Thoracic aorta (tissue), 2 donors: ENCODE results near the gene PRR27. TPM values are rescaled to one million over a fixed set of nuclear protein-coding genes. Genes with fewer than 3 reads are reported as not detected.

ENCODE experiments used
- ATAC-seq: fragments of 150-250 bp; one replicate; pipeline ENCODE4 v1.8.0; 2017; ENCODE audit warnings: low read depth; ENCODE audit not compliant: insufficient number of reproducible peaks, low FRiP score
- DNase-seq: peaks from one replicate; pipeline ENCODE4 v3.0.0-alpha.2; 2020; ENCODE audit warnings: low spot score
- H3K27ac ChIP-seq, 2 donors: fragments of 200-600 bp; sonication (generic); 1 replicate in 1 of 2; 2 replicates in 1 of 2; pipeline ENCODE4 v1.5.1; 2016; ENCODE audit warnings: mild to moderate bottlenecking in 2 of 2, moderate library complexity in 2 of 2
- H3K27me3 ChIP-seq: fragments of 200-600 bp; sonication (generic); replicated peaks from 2 replicates; pipeline ENCODE4 v1.6.0; 2016; ENCODE audit warnings: mild to moderate bottlenecking; ENCODE audit not compliant: insufficient read depth
- H3K36me3 ChIP-seq: fragments of 200-600 bp; sonication (generic); one replicate; pipeline ENCODE4 v1.5.1; 2016
- H3K4me1 ChIP-seq, 2 donors: fragments of 200-600 bp; sonication (generic); 1 replicate in 1 of 2; 2 replicates in 1 of 2; pipeline versions ENCODE4 v1.5.1 to v1.6.0; 2016; ENCODE audit warnings: low read depth in 2 of 2, mild to moderate bottlenecking in 1 of 2; ENCODE audit not compliant: control insufficient read depth in 1 of 2
- H3K4me3 ChIP-seq: fragments of 200-600 bp; sonication (generic); 2 replicates; pipeline ENCODE4 v1.5.1; 2016; ENCODE audit warnings: mild to moderate bottlenecking
- H3K9me3 ChIP-seq: fragments of 200-600 bp; sonication (generic); 2 replicates; pipeline ENCODE4 v1.5.1; 2016
- total RNA-seq, 2 donors: library from RNA; depleted of rRNA; stranded (reverse); fragments of >200 nt; gene quantifications; one replicate each; pipeline versions ENCODE4 v1.1.0 to v1.2.3, GENCODE V29; 2016
- TF ChIP-seq, protein P1 (sequence below): fragments of 200-600 bp; sonication (generic); IDR thresholded peaks from one replicate; pipeline ENCODE4 v1.5.1; 2019; ENCODE audit warnings: antibody characterized with exemption

The PRR27 gene
- total RNA-seq, 2 donors from 2014 or later = not detected

DNA sequence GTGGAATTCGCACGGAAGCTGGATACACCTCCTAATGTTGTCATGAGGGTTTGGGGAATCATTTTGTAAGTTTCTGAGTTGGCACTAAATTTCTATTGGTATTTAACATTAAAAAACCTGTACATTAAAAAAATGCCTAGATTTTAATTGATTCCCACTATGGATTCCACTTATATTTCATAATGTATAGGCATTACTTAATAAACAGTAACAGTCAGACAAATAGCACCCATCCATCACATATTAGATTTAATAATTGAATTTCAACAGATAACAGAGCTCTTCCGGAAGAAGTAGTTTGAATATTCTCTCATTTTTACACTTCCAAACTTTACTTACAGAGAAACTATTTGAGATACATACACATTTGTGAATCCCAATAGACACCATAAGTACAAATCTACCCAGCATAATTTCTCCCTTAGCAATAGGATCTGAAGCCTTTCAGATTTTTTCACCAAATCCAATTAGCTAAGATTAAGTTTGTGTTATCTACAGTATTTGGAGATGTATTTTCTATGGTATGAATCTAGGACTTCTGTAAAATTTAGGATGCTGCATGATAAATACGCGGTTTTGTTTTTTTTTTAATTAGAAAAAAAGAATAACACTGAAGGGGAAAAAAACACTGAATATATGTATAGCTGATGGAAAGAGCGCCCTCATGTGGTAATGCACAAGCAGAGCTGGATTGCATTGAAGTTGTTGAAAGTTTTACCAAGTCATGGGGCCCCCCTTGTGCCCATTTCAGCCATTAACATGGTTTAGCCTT is 29.3 kb downstream of the PRR27 start:
- Histone ChIP-seq H3K4me1 (no peaks in the 10 kb centered on the region), H3K36me3 (no peaks in the 10 kb centered on the region), H3K27me3 (no peaks in the 10 kb centered on the region), H3K9me3 (no peaks in the 10 kb centered on the region), H3K27ac (no peak overlapping the region), H3K4me3 (no peak overlapping the region)
- ATAC-seq = no peak
- DNase-seq = no peak
- TF ChIP-seq, protein P1, sequence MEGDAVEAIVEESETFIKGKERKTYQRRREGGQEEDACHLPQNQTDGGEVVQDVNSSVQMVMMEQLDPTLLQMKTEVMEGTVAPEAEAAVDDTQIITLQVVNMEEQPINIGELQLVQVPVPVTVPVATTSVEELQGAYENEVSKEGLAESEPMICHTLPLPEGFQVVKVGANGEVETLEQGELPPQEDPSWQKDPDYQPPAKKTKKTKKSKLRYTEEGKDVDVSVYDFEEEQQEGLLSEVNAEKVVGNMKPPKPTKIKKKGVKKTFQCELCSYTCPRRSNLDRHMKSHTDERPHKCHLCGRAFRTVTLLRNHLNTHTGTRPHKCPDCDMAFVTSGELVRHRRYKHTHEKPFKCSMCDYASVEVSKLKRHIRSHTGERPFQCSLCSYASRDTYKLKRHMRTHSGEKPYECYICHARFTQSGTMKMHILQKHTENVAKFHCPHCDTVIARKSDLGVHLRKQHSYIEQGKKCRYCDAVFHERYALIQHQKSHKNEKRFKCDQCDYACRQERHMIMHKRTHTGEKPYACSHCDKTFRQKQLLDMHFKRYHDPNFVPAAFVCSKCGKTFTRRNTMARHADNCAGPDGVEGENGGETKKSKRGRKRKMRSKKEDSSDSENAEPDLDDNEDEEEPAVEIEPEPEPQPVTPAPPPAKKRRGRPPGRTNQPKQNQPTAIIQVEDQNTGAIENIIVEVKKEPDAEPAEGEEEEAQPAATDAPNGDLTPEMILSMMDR = no peak

- Histone ChIP-seq H3K4me3 (no peak overlapping the region), H3K9me3 (no peaks in the 10 kb centered on the region), H3K27ac (no peak overlapping the region), H3K36me3 (no peaks in the 10 kb centered on the region), H3K27me3 (no peaks in the 10 kb centered on the region), H3K4me1 (no peaks in the 10 kb centered on the region)
- ATAC-seq (no peak), DNase-seq (no peak)
- TF ChIP-seq, protein P1 = no peak
Measured at GRCh38 chr4:70183940-70184246, 29.9 kb downstream of the PRR27 start.

- H3K27me3 ChIP-seq = no peaks in the 10 kb centered on the region
- H3K9me3 ChIP-seq = no peaks in the 10 kb centered on the region
- TF ChIP-seq, protein P1 = no peak
- no peak for DNase-seq
- H3K27ac ChIP-seq = no peak overlapping the region
- ATAC-seq = no peak
- H3K36me3 ChIP-seq = no peaks in the 10 kb centered on the region
- no peaks in the 10 kb centered on the region for H3K4me1 ChIP-seq
- H3K4me3 ChIP-seq = no peak overlapping the region
Measured at GRCh38 chr4:70187216-70187615, 33.2 kb downstream of the PRR27 start.

DNA sequence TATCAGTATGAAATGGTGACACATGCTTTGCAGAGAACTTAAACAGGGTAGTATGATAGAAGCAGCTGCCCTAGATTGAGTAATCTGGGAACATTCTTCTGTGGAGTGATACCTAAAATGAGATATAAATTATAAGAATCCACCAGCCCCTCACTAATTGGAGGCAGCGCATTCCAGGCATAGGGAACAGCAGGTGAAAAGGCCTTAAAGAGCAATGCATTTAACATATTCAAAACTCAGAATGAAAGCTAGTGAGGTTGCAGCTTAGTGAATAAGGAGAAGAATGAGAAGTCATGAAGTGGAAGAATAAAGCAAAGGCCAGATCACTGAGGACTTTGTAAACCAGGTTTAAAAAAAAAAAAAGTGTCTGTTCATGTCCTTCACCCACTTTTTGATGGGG is 36.5 kb downstream of the PRR27 start:
- no peaks in the 10 kb centered on the region for H3K9me3 ChIP-seq

DNA sequence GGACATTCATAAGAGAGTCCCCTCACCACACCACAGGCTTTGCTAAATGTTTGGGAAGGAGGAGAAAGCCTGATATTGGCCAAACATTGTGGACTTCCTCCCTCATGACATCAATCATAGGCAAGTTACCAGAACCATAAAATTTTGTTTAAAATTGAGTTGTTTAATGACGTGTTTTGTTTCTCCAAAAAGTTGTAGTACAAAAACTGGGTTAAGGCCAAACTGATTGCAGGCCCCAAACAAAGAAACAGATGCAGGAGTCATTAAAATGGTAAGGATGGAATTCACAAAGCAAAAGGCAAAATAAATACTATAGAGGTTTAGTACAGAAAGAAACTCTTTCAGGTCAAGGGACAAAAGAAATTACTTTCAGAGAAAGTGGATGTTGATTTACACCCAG is 37.6 kb downstream of the PRR27 start:
- Histone ChIP-seq H3K27me3 (no peaks in the 10 kb centered on the region), H3K9me3 (no peaks in the 10 kb centered on the region), H3K4me1 (no peaks in the 10 kb centered on the region), H3K27ac (no peak overlapping the region), H3K36me3 (no peaks in the 10 kb centered on the region), H3K4me3 (no peak overlapping the region)
- DNase-seq = no peak
- TF ChIP-seq, protein P1 = no peak
- no peak for ATAC-seq

More for the DNA sequence above, 36.5 kb downstream of the PRR27 start:
- ATAC-seq (no peak), DNase-seq (no peak)
- Histone ChIP-seq H3K4me1 (no peaks in the 10 kb centered on the region), H3K4me3 (no peak overlapping the region), H3K27me3 (no peaks in the 10 kb centered on the region), H3K27ac (no peak overlapping the region), H3K36me3 (no peaks in the 10 kb centered on the region)
- TF ChIP-seq, protein P1 = no peak
